ENCODE data around the gene TULP3. TPM values are rescaled to one million over a fixed set of nuclear protein-coding genes. Genes with fewer than 3 reads are reported as not detected.

TULP3 gene
- total and polyA plus RNA-seq, 2 donors (not counting 3 experiments of a cell fraction or from before 2014, with no cell fraction given), result 30.8 to 31.0 TPM

DNA sequence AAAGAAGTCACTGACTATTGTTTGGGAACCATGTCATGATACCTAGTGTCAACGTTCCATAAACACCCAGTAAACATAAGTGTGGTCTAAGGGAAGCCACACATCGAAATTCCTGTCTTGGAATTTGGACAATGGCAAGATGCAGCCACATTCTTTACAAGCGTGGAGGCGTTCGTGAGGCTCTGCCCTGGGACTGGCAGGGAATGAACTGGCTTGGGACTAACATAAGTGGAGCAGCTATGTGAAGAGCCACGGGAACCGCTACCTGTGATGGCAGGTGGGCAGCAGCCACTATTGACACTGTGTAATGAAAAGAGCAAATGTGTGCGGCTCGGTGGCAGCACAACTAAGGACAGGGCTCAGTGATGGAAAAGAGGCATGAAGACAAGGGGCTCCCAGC is 45.9 kb upstream of the TULP3 start:
- no peak for FAIRE-seq
- Histone ChIP-seq H3K79me2 (ENCODE audit: control insufficient read depth, insufficient read depth, low read length) (no peaks in the 10 kb centered on the region), H3K9me1 (replicated peaks; ENCODE audit: control insufficient read depth, extremely low read depth, insufficient read depth, low read length) (no peaks in the 10 kb centered on the region), H3K4me2 (ENCODE audit: insufficient read depth, low read length) (no peak overlapping the region), H3K4me3 (replicated peaks in 1 of 3; ENCODE audit: insufficient read depth in 1 of 3, low read depth in 1 of 3, low read length in 3 of 3) (no peak overlapping the region), H3K27me3 (ENCODE audit: control insufficient read depth in 2 of 2, insufficient read depth in 2 of 2, low read length in 2 of 2) (no peaks in the 10 kb centered on the region), H3K9ac (replicated peaks; ENCODE audit: extremely low read depth, insufficient read depth, low read length) (no peak overlapping the region), H4K20me1 (replicated peaks; ENCODE audit: control insufficient read depth, extremely low read depth, insufficient read depth, low read length) (no peaks in the 10 kb centered on the region), H2AFZ (ENCODE audit: low read depth, low read length) (peak overlapping the region; percentile 68), H3K36me3 (ENCODE audit: control insufficient read depth in 2 of 2, extremely low read depth in 1 of 2, insufficient read depth in 2 of 2, low read length in 2 of 2) (no peaks in the 10 kb centered on the region), H3K27ac (ENCODE audit: insufficient read depth, low read depth, low read length) (peak overlapping the region; percentile 75), H3K9me3 (replicated peaks; ENCODE audit: control insufficient read depth, insufficient read depth, low read length) (no peaks in the 10 kb centered on the region), H3K4me1 (ENCODE audit: control insufficient read depth, extremely low read depth, insufficient read depth, low read length) (peaks cover 21% of the 10 kb centered on the region)
- no peak for TF ChIP-seq MYC (IDR thresholded peaks at IDR 0.05; ENCODE audit: low read depth, low read length)
- no peak for TF ChIP-seq JUN (IDR thresholded peaks at IDR 0.05; ENCODE audit: borderline replicate concordance, insufficient read depth, insufficient read length, low read depth)
- TF ChIP-seq, protein P1, sequence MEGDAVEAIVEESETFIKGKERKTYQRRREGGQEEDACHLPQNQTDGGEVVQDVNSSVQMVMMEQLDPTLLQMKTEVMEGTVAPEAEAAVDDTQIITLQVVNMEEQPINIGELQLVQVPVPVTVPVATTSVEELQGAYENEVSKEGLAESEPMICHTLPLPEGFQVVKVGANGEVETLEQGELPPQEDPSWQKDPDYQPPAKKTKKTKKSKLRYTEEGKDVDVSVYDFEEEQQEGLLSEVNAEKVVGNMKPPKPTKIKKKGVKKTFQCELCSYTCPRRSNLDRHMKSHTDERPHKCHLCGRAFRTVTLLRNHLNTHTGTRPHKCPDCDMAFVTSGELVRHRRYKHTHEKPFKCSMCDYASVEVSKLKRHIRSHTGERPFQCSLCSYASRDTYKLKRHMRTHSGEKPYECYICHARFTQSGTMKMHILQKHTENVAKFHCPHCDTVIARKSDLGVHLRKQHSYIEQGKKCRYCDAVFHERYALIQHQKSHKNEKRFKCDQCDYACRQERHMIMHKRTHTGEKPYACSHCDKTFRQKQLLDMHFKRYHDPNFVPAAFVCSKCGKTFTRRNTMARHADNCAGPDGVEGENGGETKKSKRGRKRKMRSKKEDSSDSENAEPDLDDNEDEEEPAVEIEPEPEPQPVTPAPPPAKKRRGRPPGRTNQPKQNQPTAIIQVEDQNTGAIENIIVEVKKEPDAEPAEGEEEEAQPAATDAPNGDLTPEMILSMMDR (IDR thresholded peaks at IDR 0.05; ENCODE audit: extremely low read depth in 1 of 2, insufficient read depth in 1 of 2, low read depth in 1 of 2, low read length in 2 of 2), result no peak
- TF ChIP-seq GATA2 (IDR thresholded peaks at IDR 0.05; ENCODE audit: insufficient read depth, insufficient read length, low read depth, low read length), result no peak
- TF ChIP-seq, protein P2, sequence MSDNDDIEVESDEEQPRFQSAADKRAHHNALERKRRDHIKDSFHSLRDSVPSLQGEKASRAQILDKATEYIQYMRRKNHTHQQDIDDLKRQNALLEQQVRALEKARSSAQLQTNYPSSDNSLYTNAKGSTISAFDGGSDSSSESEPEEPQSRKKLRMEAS (IDR thresholded peaks at IDR 0.05; ENCODE audit: insufficient read depth, insufficient read length), result no peak
- no peak for TF ChIP-seq POLR2AphosphoS5 (IDR thresholded peaks at IDR 0.05; ENCODE audit: insufficient read depth, low read depth, low read length)
- TF ChIP-seq EZH2 (IDR thresholded peaks at IDR 0.05; ENCODE audit: borderline replicate concordance, low read depth, low read length, severe bottlenecking), result no peak
- no peak for TF ChIP-seq POLR2A (IDR thresholded peaks at IDR 0.05; ENCODE audit: low read depth, low read length)
- no peak for TF ChIP-seq FOS (IDR thresholded peaks at IDR 0.05; ENCODE audit: borderline replicate concordance, insufficient read depth, low read length)
- CTCF ChIA-PET, result interaction anchor here (0.7 to 3.0 kb wide), 15 partner anchors 9 to 216 kb away, joined by 3 to 26 read pairs (median 6); partner anchors contain the start of genes ITFG2 and NRIP2
- dilution Hi-C loops (cut with MboI; ENCODE audit: extremely low pct_ligation_motif_present, low sequenced_read_pairs) (no loop called here), intact Hi-C loops (cut with micrococcal nuclease) (loop anchor here (1.0 to 5.0 kb wide), 2 partner anchors 32 to 113 kb away; partner anchors contain the start of genes ITFG2 and TEAD4)
- DNase-seq (ENCODE audit: low read depth, low spot score), result no peak
- TSS peak; percentile 31 for BruUV-seq (replicated peaks)
- POLR2A ChIA-PET, result no interaction called here

Data from endothelial cell of umbilical vein (primary cell).